GM21526 (cell line): ENCODE data around the gene GGT5.
"Not testable (repeated sequence)": the region's sequence is repeated elsewhere in the genome, so short reads cannot be mapped to it uniquely, and the experiment has no call there.

ENCODE experiments used
- ATAC-seq: cut with Tn5 transposase; IDR thresholded peaks from one replicate; pipeline ENCODE4 v1.9.1; 2021; ENCODE audit warnings: moderate library complexity; ENCODE audit not compliant: unreplicated experiment, low FRiP score

The GGT5 gene

GRCh38 chr22:24206460-24207263 lies 38.2 kb downstream of the GGT5 start:
- ATAC-seq: not testable (repeated sequence)

- no peak for ATAC-seq
These were observed 39.3 kb downstream of the GGT5 start for GRCh38 chr22:24205438-24206195.

GRCh38 chr22:24203856-24204255 lies 41.0 kb downstream of the GGT5 start:
- not testable (repeated sequence) for ATAC-seq

GRCh38 chr22:24201681-24202614 lies 42.9 kb downstream of the GGT5 start:
- ATAC-seq: no peak

GRCh38 chr22:24200619-24201212 lies 44.2 kb downstream of the GGT5 start:
- ATAC-seq: no peak

- ATAC-seq: no peak
These were observed 46.2 kb downstream of the GGT5 start for GRCh38 chr22:24198682-24199052.

- no peak for ATAC-seq
These were observed 53.0 kb downstream of the GGT5 start for GRCh38 chr22:24191893-24192292.

- ATAC-seq: no peak
These were observed 53.5 kb downstream of the GGT5 start for GRCh38 chr22:24191381-24191841.

- no peak for ATAC-seq
These were observed 54.2 kb downstream of the GGT5 start for GRCh38 chr22:24190596-24191208.

GRCh38 chr22:24190159-24190540 lies 54.7 kb downstream of the GGT5 start:
- no peak for ATAC-seq

GRCh38 chr22:24189249-24190158 lies 55.4 kb downstream of the GGT5 start:
- no peak for ATAC-seq

- ATAC-seq: no peak
These were observed 56.1 kb downstream of the GGT5 start for GRCh38 chr22:24188705-24189248.

GRCh38 chr22:24187731-24188644 lies 56.9 kb downstream of the GGT5 start:
- no peak for ATAC-seq

GRCh38 chr22:24186892-24187670 lies 57.8 kb downstream of the GGT5 start:
- no peak for ATAC-seq

- ATAC-seq: no peak
These were observed 58.5 kb downstream of the GGT5 start for GRCh38 chr22:24186352-24186740.

- ATAC-seq: no peak
These were observed 59.2 kb downstream of the GGT5 start for GRCh38 chr22:24185501-24186351.
